Neural cell (in vitro differentiated cells): ENCODE measurements around the gene ACAD10. TPM values are rescaled to one million over a fixed set of nuclear protein-coding genes. Genes with fewer than 3 reads are reported as not detected.

Experiments used
- H2AFZ ChIP-seq: fragments of 200-600, 300-800 bp; sonication (generic), shearing (Covaris generic); 2 replicates; pipeline ENCODE4 v1.6.0; 2014; ENCODE audit warnings: low read depth, mild to moderate bottlenecking, antibody characterized with exemption, low read length, moderate library complexity
- H3F3A ChIP-seq: fragments of 200-600 bp; shearing (Covaris generic); 2 replicates; pipeline ENCODE4 v1.6.1; 2016; ENCODE audit warnings: mild to moderate bottlenecking, moderate library complexity, mixed read lengths, antibody characterized with exemption, low read length; ENCODE audit not compliant: insufficient read depth, poor library complexity, severe bottlenecking
- H3K27ac ChIP-seq: fragments of 200-600, 300-800 bp; sonication (generic), shearing (Covaris generic); 2 replicates; pipeline ENCODE4 v1.5.1; 2014; ENCODE audit warnings: mild to moderate bottlenecking, low read length, moderate library complexity
- H3K27me3 ChIP-seq: fragments of 300-800, 200-600 bp; sonication (generic), shearing (Covaris generic); 2 replicates; pipeline ENCODE4 v1.6.0; 2014; ENCODE audit warnings: mild to moderate bottlenecking, low read depth, low read length, moderate library complexity; ENCODE audit not compliant: insufficient read depth
- H3K36me3 ChIP-seq: fragments of 300-800, 200-600 bp; sonication (generic), shearing (Covaris generic); 2 replicates; pipeline ENCODE4 v1.5.1; 2014; ENCODE audit warnings: mild to moderate bottlenecking, antibody characterized with exemption, low read length, moderate library complexity; ENCODE audit not compliant: insufficient read depth
- H3K4me2 ChIP-seq: fragments of 300-800, 200-600 bp; sonication (generic), shearing (Covaris generic); 2 replicates; pipeline ENCODE4 v1.6.0; 2014; ENCODE audit warnings: mild to moderate bottlenecking, low read length
- H3K4me3 ChIP-seq: fragments of 300-800, 200-600 bp; sonication (generic), shearing (Covaris generic); 2 replicates; pipeline ENCODE4 v1.5.1; 2014; ENCODE audit warnings: mild to moderate bottlenecking, low read length, moderate library complexity
- H3K79me2 ChIP-seq: fragments of 200-600 bp; shearing (Covaris generic); replicated peaks from 2 replicates; pipeline ENCODE4 v1.6.0; 2014; ENCODE audit warnings: mild to moderate bottlenecking, low read length, moderate library complexity; ENCODE audit not compliant: insufficient read depth
- H3K9ac ChIP-seq: fragments of 300-800, 200-600 bp; sonication (generic), shearing (Covaris generic); 2 replicates; pipeline ENCODE4 v1.6.1; 2016; ENCODE audit warnings: mild to moderate bottlenecking, low read length, mixed read lengths
- H3K9me2 ChIP-seq: fragments of 200-600 bp; shearing (Covaris generic); 2 replicates; pipeline ENCODE4 v1.6.1; 2016; ENCODE audit warnings: mild to moderate bottlenecking, low read length, mixed read lengths; ENCODE audit not compliant: insufficient read depth
- H3K9me3 ChIP-seq: fragments of 200-600, 300-800 bp; sonication (generic), shearing (Covaris generic); 2 replicates; pipeline ENCODE4 v1.6.1; 2016; ENCODE audit warnings: mild to moderate bottlenecking, mixed run types, low read length, moderate library complexity, mixed read lengths
- H4K20me1 ChIP-seq: fragments of 200-600 bp; shearing (Covaris generic); 2 replicates; pipeline ENCODE4 v1.6.1; 2016; ENCODE audit warnings: mild to moderate bottlenecking, mixed run types; ENCODE audit not compliant: insufficient read depth
- CTCF ChIP-seq: fragments of 450-650 bp; IDR thresholded peaks from 2 replicates; pipeline ENCODE4 v1.5.1; 2014; ENCODE audit warnings: antibody characterized with exemption, mild to moderate bottlenecking, moderate library complexity; ENCODE audit not compliant: poor library complexity, severe bottlenecking
- EP300 ChIP-seq: fragments of 450-650 bp; conservative IDR thresholded peaks from 2 replicates; pipeline ENCODE4 v1.6.1; 2014; ENCODE audit warnings: antibody characterized with exemption, mild to moderate bottlenecking, moderate library complexity; ENCODE audit not compliant: poor library complexity, severe bottlenecking
- EZH2 ChIP-seq: fragments of 200-600, 300-800 bp; shearing (Covaris generic), sonication (generic); IDR thresholded peaks from 2 replicates; pipeline ENCODE4 v1.6.1; 2014; ENCODE audit warnings: antibody characterized with exemption, low read length, borderline replicate concordance, mild to moderate bottlenecking; ENCODE audit not compliant: insufficient read depth, poor library complexity, severe bottlenecking
- MXI1 ChIP-seq: fragments of 450-650 bp; conservative IDR thresholded peaks from 2 replicates; pipeline ENCODE4 v1.6.1; 2014; ENCODE audit warnings: antibody characterized with exemption, mild to moderate bottlenecking; ENCODE audit not compliant: poor library complexity, severe bottlenecking
- POLR2AphosphoS5 ChIP-seq: IDR thresholded peaks from 2 replicates; pipeline ENCODE4 v1.6.1; 2012
- RAD21 ChIP-seq: fragments of 450-650 bp; conservative IDR thresholded peaks from 2 replicates; pipeline ENCODE4 v1.6.1; 2014; ENCODE audit warnings: antibody characterized with exemption, mild to moderate bottlenecking, moderate library complexity
- REST ChIP-seq: IDR thresholded peaks from 2 replicates; pipeline ENCODE4 v1.6.1; 2012; ENCODE audit warnings: borderline replicate concordance
- SMC3 ChIP-seq: fragments of 450-650 bp; conservative IDR thresholded peaks from 2 replicates; pipeline ENCODE4 v1.6.1; 2014; ENCODE audit warnings: antibody characterized with exemption, mild to moderate bottlenecking, moderate library complexity; ENCODE audit not compliant: poor library complexity
- TAF1 ChIP-seq: IDR thresholded peaks from 2 replicates; pipeline ENCODE4 v1.6.1; 2012; ENCODE audit warnings: low read depth
- polyA plus RNA-seq: library from polyadenylated mRNA; depleted of rRNA; stranded (reverse); fragments of >200 nt; gene quantifications from 2 replicates; pipeline ENCODE4 v1.2.3, GENCODE V29; 2014

ACAD10 gene
- polyA plus RNA-seq, 1 donor from 2014 or later, result 25.7 TPM

- H3K4me2 ChIP-seq, result no peak overlapping the region
- no peak overlapping the region for H3K4me3 ChIP-seq
- no peak overlapping the region for H3K9ac ChIP-seq
- no peak for TF ChIP-seq RAD21
- no peaks in the 10 kb centered on the region for H4K20me1 ChIP-seq
- H3K9me3 ChIP-seq, result no peaks in the 10 kb centered on the region
- H3K9me2 ChIP-seq, result no peaks in the 10 kb centered on the region
- H3K27ac ChIP-seq, result no peak overlapping the region
- no peaks in the 10 kb centered on the region for H3K27me3 ChIP-seq
- no peaks in the 10 kb centered on the region for H3F3A ChIP-seq
- H3K36me3 ChIP-seq, result no peaks in the 10 kb centered on the region
- no peaks in the 10 kb centered on the region for H3K79me2 ChIP-seq
- H2AFZ ChIP-seq, result no peak overlapping the region
Observed at GRCh38 chr12:111741235-111741812, 55.5 kb downstream of the ACAD10 start.

- H3K4me2 ChIP-seq, result no peak overlapping the region
- H2AFZ ChIP-seq, result no peak overlapping the region
- H3K9me2 ChIP-seq, result no peaks in the 10 kb centered on the region
- H3K79me2 ChIP-seq, result no peaks in the 10 kb centered on the region
- no peaks in the 10 kb centered on the region for H3K9me3 ChIP-seq
- TF ChIP-seq REST (no peak), RAD21 (no peak), EP300 (no peak), EZH2 (no peak), CTCF (no peak), SMC3 (no peak), POLR2AphosphoS5 (no peak), TAF1 (no peak), MXI1 (no peak)
- no peaks in the 10 kb centered on the region for H3F3A ChIP-seq
- H3K27me3 ChIP-seq, result no peaks in the 10 kb centered on the region
- H4K20me1 ChIP-seq, result no peaks in the 10 kb centered on the region
- peaks cover 10% of the 10 kb centered on the region for H3K36me3 ChIP-seq
- H3K27ac ChIP-seq, result no peak overlapping the region
- no peak overlapping the region for H3K9ac ChIP-seq
- H3K4me3 ChIP-seq, result no peak overlapping the region
Observed at GRCh38 chr12:111745211-111745610, 59.4 kb downstream of the ACAD10 start.

GRCh38 chr12:111747333-111747732 is 61.5 kb downstream of the ACAD10 start:
- Histone ChIP-seq H3K79me2 (no peaks in the 10 kb centered on the region), H3K27ac (no peak overlapping the region), H3K4me2 (no peak overlapping the region), H3K4me3 (no peak overlapping the region), H3F3A (no peaks in the 10 kb centered on the region), H2AFZ (no peak overlapping the region), H3K36me3 (peaks cover 10% of the 10 kb centered on the region), H4K20me1 (no peaks in the 10 kb centered on the region), H3K27me3 (no peaks in the 10 kb centered on the region), H3K9me2 (no peaks in the 10 kb centered on the region), H3K9me3 (no peaks in the 10 kb centered on the region), H3K9ac (no peak overlapping the region)
- TF ChIP-seq REST (no peak), SMC3 (no peak), CTCF (no peak), EP300 (no peak), TAF1 (no peak), RAD21 (no peak), EZH2 (no peak), POLR2AphosphoS5 (no peak), MXI1 (no peak)
